ENCODE measurements around the gene FSTL3.
"Not testable (repeated sequence)": the region's sequence is repeated elsewhere in the genome, so short reads cannot be mapped to it uniquely, and the experiment has no call there.

The FSTL3 gene

GRCh38 chr19:686589-687297 lies 10.6 kb downstream of the FSTL3 start:
- no peak for DNase-seq

- no peak for DNase-seq
Measured at GRCh38 chr19:687569-688166, 11.5 kb downstream of the FSTL3 start.

- no peak for DNase-seq
Measured at GRCh38 chr19:688214-688613, 12.0 kb downstream of the FSTL3 start.

GRCh38 chr19:688992-689391 lies 12.8 kb downstream of the FSTL3 start:
- no peak for DNase-seq

- DNase-seq, result no peak
Measured at GRCh38 chr19:690203-690602, 14.0 kb downstream of the FSTL3 start.

GRCh38 chr19:694481-695351 lies 18.5 kb downstream of the FSTL3 start:
- no peak for DNase-seq

GRCh38 chr19:695352-695949 lies 19.3 kb downstream of the FSTL3 start, which contains the start of gene PRSS57:
Gene PRSS57 (minus strand): TSS chr19:695452. CDS start chr19:695430, 22 bp downstream.
- DNase-seq, result no peak

- not testable (repeated sequence) for DNase-seq
Measured at GRCh38 chr19:698529-698928, 22.3 kb downstream of the FSTL3 start.

GRCh38 chr19:699885-700284 lies 23.7 kb downstream of the FSTL3 start:
- not testable (repeated sequence) for DNase-seq

- DNase-seq, result not testable (repeated sequence)
Measured at GRCh38 chr19:702847-703246, 26.7 kb downstream of the FSTL3 start.

GRCh38 chr19:703329-703650 lies 27.1 kb downstream of the FSTL3 start:
- DNase-seq, result no peak

GRCh38 chr19:703651-704446 lies 27.7 kb downstream of the FSTL3 start:
- DNase-seq, result no peak

GRCh38 chr19:704447-704741 lies 28.2 kb downstream of the FSTL3 start:
- no peak for DNase-seq

GRCh38 chr19:708154-709143 lies 32.3 kb downstream of the FSTL3 start, which contains the start of gene PALM:
Gene PALM (plus strand): TSS chr19:708935. CDS start chr19:709147, 212 bp downstream.
- peak; percentile 35 for DNase-seq

GRCh38 chr19:709196-709964 lies 33.2 kb downstream of the FSTL3 start:
- no peak for DNase-seq

GRCh38 chr19:709965-710571 lies 33.9 kb downstream of the FSTL3 start:
- DNase-seq, result peak; percentile 48

GRCh38 chr19:710767-711166 lies 34.6 kb downstream of the FSTL3 start:
- DNase-seq, result no peak

GRCh38 chr19:711254-711653 lies 35.1 kb downstream of the FSTL3 start:
- DNase-seq, result no peak

- DNase-seq, result no peak
Measured at GRCh38 chr19:715347-715746, 39.2 kb downstream of the FSTL3 start.
